NCI-H146 (cell line): ENCODE data around the gene KLHDC7B.

Experiments used
- DNase-seq: peaks from one replicate; lab custom pipeline; 2025; lab: John Stamatoyannopoulos, UW

The KLHDC7B gene

DNA sequence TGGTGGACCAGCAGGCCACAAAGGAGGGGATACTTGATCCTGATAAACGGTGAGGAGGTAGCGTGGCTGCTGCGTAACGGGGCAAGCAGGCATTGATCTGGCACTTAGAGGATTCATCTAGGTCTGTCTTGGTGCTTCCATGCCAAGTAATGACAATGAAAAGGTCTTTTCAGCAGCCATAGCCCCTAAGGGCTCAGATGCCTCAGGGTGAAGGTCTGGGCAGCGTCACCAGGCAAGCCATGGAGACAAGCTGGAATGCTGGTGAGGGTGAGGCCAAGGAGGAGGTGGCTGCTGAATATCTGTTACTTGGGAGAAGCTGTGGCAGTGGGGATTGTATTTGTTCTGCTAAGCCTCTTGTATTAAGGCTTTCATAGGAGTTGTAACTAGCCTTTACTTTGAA is 41.7 kb downstream of the KLHDC7B start:
- no peak for DNase-seq

DNA sequence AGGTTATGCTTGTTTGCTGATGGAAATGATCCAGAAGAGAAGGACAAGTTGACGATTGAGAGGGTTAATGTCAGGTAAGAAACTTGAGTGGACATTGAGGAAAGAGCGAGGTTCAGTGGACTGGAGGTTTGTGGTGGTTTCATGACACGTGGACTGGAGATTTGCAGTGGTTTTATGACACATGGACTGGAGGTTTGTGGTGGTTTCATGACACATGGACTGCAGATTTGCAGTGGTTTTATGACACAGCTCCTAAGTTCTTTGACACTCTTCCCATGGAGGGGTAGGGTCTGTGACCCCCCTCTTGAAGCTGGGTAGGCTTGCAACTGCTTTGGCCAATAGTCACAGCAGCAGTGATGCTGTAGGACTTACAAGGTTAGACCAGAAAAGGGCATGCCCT is 49.5 kb downstream of the KLHDC7B start:
- DNase-seq, result no peak

DNA sequence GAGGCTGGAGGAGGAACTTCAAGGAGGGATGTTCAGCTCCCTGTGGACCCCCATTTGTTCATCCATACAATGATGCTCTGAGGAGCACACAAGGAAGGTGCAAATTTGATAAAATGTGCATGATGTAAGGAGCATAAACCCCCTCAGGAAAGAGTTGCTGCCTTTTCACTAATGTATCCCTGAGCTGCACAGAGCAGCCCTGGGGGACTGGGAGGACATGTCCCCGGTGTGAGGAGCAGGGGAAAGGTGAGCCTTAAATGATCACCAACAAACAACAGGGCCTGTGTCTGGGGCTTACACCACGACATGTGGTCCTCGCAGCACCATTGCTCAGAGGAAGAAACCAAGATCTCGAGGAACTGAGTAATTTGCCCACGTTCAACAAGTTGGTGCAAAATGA is 51.4 kb downstream of the KLHDC7B start:
- no peak for DNase-seq

DNA sequence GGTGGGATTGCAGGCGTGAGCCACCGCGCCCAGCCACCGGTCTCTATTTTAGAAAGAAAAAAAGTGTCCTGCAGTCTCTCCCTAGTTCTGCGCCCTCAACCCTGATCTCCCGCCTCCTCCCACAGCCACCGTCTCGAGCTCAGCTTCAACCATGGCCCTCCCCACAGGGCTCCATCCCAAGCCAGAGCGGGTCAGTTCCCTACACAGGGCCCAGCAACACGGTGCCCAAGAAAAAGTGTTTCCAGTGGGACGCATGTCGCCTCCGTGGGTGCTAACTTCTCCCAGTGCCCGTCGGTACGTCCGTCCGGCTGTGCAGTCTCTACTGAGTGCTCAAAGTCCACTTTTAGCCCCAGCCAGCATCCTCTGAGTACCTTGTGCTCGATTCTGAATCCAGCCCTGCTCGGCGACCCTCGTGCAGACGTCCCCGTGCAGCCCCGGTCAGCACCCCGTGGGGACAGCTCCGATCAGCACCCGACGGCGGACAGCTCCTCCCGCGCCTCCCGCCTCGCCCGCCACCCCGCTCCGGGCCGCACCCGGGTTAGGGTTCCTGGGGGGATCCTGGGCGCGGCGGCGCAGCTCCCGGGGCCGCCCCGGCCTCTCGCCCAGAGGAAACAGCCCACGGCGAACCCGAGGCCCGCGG is 54.2 kb downstream of the KLHDC7B start:
- DNase-seq, result peak; percentile 28

DNA sequence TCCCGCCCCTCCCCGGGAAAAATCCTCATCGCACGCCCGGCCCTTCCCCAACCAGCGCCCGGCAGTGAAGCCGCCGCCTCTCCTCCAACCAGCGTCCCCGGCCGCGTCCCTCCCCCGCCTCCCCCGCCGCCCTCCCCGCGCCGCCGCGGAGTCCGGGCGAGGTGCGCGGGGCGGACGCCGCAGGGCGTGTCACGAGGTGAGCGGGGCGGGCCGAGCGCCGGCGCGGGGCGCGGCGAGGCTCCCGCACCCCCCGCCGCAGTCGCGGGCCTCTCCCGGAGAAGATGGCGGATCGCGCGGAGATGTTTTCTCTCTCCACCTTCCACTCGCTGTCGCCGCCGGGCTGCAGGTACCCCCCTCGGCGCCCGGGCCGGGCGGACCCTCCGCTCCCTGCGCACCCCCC is 54.8 kb downstream of the KLHDC7B start, which contains the start of gene MAPK8IP2:
Gene MAPK8IP2 (plus strand): TSS at position 256 of the 400 bp plus-strand sequence. CDS start 26 bp downstream, at position 282.
- DNase-seq, result peak; percentile 68
